Stimulated activated CD8-positive, alpha-beta memory T cell treated with anti-CD3 and anti-CD28 coated beads, Interleukin-15, amount 100 ng/mL, for 1 hour (primary cell): ENCODE measurements around the gene BFAR.
"Not testable (repeated sequence)": the region's sequence is repeated elsewhere in the genome, so short reads cannot be mapped to it uniquely, and the experiment has no call there.

Experiments used
- DNase-seq: peaks from one replicate; pipeline ENCODE4 v3.0.0-alpha.2; 2020; ENCODE audit warnings: low read depth

The BFAR gene

DNA sequence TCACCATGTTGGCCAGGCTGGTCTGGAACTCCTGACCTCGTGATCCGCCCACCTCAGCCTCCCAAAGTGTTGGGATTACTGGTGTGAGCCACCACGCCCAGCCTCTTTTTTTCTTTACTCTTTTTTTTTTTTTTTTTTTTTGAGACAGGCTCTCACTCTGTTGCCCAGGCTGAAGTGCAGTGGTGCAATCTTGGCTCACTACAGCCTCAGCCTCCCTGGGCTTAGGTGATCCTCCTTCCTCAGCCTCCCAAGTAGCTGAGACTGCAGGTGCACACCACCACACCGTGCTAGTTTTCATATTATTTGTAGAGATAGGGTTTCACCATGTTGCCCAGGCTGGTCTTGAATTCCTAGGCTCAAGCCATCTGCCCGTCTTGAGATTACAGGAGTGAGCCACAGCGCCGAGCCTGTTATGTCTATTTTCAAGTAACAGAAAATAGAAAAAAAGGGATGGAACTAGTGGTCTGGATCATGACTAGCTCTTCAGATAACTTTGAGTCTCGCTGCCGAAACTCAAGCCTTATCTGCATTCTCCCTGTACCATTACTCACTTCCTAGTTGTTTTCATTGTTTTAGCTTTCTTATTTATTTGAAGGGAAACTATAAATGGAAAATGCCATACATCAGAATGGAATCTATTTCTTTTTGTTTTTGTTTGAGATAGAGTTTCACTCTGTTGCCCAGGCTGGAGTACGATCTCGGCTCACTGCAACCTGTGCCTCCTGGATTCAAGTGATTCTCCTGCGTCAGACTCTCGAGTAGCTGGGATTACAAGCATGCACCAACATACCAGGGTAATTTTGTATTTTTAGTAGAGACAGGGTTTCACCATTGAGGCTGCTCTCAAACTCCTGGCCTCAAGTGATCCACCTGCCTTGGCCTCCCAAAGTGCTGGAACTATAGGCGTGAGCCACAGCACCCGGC, 53.4 kb downstream of the BFAR start:
- not testable (repeated sequence) for DNase-seq

DNA sequence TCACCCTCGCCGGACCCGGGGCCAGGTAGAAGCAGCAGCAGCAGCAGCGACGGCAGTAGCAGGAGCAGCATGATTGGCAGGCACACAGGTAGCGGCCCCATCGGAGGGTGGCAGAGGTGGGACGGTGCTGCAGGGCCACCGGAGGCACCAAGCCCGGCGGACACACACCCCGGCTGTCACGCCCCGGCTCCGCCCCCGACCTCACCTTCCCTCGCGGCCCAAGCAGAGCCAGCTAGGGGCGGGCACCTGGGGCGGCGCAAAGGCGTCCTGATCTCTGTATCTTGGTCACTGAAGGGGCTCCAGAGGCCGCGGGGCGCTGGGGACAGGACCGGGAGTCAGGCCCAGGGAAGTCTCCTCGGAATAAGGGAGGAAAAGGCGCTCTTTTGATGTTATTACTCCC, 61.4 kb downstream of the BFAR start, which contains the start of gene PLA2G10:
Gene PLA2G10, minus strand, starts transcription at position 180 of the 400 bp plus-strand sequence. Its CDS starts 79 bp downstream, at position 101.
- DNase-seq, result not testable (repeated sequence)

DNA sequence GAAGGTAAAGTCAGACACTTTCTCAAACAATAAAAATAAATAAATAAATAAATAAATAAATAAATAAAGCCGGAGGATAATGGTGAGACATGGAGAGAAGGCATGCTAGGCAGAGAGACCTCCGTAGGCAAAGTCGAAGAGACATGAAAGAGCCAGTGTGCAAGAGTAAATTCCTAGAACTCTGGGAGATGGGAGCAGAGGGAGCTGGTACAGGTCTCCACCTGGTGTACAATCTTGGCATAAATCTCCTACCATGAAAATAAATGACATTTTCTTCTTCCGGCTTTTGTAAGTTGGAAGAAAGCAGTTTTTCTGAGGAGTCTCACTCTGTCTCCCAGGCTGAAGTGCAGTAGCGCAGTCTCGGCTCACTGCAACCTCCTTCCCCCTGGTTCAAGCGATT, 69.1 kb downstream of the BFAR start:
- DNase-seq, result not testable (repeated sequence)

DNA sequence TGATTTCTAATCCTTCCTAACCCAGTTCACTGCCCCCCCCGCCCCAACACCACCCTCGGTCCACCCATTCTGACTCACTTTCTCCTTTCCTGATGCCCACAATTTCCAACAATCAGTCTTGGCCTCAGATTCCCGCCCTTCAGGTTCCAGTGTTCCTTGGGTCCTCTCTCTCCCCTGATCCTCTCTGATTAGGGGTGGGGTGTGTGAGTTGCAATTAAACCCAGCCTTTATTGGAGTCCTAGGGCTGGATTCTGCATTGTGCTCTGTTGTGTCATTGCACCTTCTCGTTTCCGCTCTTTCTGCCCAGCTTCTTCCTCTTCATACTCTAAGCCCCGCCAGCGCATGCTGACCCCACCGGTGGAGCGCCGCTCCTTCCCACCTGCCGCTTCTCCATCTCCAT, 69.9 kb downstream of the BFAR start:
- DNase-seq, result not testable (repeated sequence)

DNA sequence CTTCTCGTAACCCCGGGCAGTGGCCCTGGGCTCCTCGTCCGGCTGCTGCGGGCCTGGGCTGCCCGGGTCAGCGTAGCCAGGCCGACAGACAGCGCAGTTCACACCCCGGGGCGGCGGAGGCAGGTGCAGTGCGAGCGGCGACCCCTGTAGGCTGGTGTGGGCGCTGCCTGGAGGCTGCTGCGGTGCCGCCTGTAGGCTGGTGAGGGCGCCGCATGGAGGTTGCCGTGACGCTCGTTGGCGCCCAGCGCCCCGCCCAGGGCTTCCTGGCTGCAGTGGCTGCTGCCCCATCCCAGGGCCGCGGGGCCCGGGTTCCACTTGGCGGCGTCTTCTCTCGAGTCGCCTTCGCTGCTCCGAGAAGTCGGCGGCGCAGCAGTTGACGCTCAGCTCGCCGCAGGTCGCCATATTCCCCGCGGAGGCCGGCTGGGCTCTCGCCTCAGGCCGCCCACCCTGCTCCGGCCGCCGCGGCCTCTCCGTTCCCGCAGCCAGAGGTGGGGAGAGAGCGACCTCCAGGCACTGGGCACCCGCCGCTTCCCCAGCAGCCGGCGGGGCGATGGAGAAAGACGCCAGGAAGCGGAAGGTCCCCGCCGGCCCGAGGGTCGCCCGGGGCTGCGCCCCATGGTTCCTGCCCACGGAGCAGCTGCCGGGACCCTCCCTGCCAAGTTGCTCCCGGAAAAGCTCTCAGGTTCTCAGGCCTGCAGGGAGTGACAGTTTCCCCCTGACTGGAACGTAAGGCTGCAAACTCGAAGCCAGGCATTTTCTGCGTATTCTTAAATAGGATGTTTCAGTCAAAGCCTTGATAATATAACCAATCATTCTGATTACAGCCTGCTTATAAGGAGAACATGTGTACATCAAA, 70.6 kb downstream of the BFAR start, which contains the start of gene NPIPA3:
Gene NPIPA3, plus strand, starts transcription at position 256 of the 856 bp plus-strand sequence. CDS start 5,533 bp downstream, outside the sequence.
- DNase-seq, result not testable (repeated sequence)
